DOHH2 (cell line): ENCODE data around the gene SORL1.

Source experiments
- H3F3A ChIP-seq: fragments of 200-600 bp; sonication (generic), shearing (Covaris generic); 2 replicates; pipeline ENCODE4 v1.6.0; 2016; ENCODE audit warnings: antibody characterized with exemption, mild to moderate bottlenecking; ENCODE audit not compliant: control insufficient read depth, insufficient read depth
- H3K27ac ChIP-seq: fragments of 200-600 bp; sonication (generic); 2 replicates; pipeline ENCODE4 v1.5.1; 2014; ENCODE audit warnings: low read depth, mild to moderate bottlenecking, low read length, moderate library complexity
- H3K27me3 ChIP-seq: fragments of 200-600 bp; sonication (generic); 2 replicates; pipeline ENCODE4 v1.6.1; 2014; ENCODE audit warnings: mild to moderate bottlenecking, low read length, mixed read lengths; ENCODE audit not compliant: control insufficient read depth
- H3K36me3 ChIP-seq: fragments of 200-600 bp; sonication (generic); 2 replicates; pipeline ENCODE4 v1.6.1; 2014; ENCODE audit warnings: mild to moderate bottlenecking, low read length, moderate library complexity, mixed read lengths; ENCODE audit not compliant: control insufficient read depth
- H3K4me1 ChIP-seq: fragments of 200-600 bp; sonication (generic); 2 replicates; pipeline ENCODE4 v1.6.1; 2014; ENCODE audit warnings: mild to moderate bottlenecking, low read length, mixed read lengths; ENCODE audit not compliant: control insufficient read depth
- H3K4me2 ChIP-seq: fragments of 200-600 bp; sonication (generic); 2 replicates; pipeline ENCODE4 v1.6.0; 2014; ENCODE audit warnings: mild to moderate bottlenecking, low read length, moderate library complexity
- H3K4me3 ChIP-seq: fragments of 200-600 bp; sonication (generic); 2 replicates; pipeline ENCODE4 v1.5.1; 2014; ENCODE audit warnings: mild to moderate bottlenecking, low read length, mixed read lengths
- H3K79me2 ChIP-seq: fragments of 200-600 bp; sonication (generic); 2 replicates; pipeline ENCODE4 v1.6.1; 2014; ENCODE audit warnings: mild to moderate bottlenecking, low read length, mixed read lengths; ENCODE audit not compliant: control insufficient read depth
- H3K9me2 ChIP-seq: fragments of 200-600 bp; sonication (generic); replicated peaks from 2 replicates; pipeline ENCODE4 v1.6.1; 2014; ENCODE audit warnings: mild to moderate bottlenecking, low read length, mixed read lengths; ENCODE audit not compliant: control insufficient read depth
- H3K9me3 ChIP-seq: fragments of 200-600 bp; sonication (generic); 2 replicates; pipeline ENCODE4 v1.6.1; 2014; ENCODE audit warnings: antibody characterized with exemption, low read length, mixed read lengths; ENCODE audit not compliant: control insufficient read depth, insufficient read depth
- H4K20me1 ChIP-seq: fragments of 200-600 bp; sonication (generic); 2 replicates; pipeline ENCODE4 v1.6.0; 2014; ENCODE audit warnings: low read depth, mild to moderate bottlenecking, antibody characterized with exemption, low read length, moderate library complexity; ENCODE audit not compliant: control insufficient read depth, insufficient read depth
- CTCF ChIP-seq: fragments of 200-600 bp; sonication (generic); IDR thresholded peaks from one replicate; pipeline ENCODE4 v1.5.1; 2014; ENCODE audit warnings: antibody characterized with exemption, mild to moderate bottlenecking, low read depth, low read length; ENCODE audit not compliant: poor library complexity, severe bottlenecking
- EZH2phosphoT487 ChIP-seq: fragments of 200-600 bp; sonication (generic); IDR thresholded peaks from 2 replicates; pipeline ENCODE4 v1.6.1; 2017; ENCODE audit warnings: borderline replicate concordance, mild to moderate bottlenecking, antibody characterized with exemption, low read length, moderate library complexity, mixed read lengths

SORL1 gene

GRCh38 chr11:121547574-121547973 is 95.5 kb downstream of the SORL1 start:
- Histone ChIP-seq H4K20me1 (no peaks in the 10 kb centered on the region), H3K9me2 (no peaks in the 10 kb centered on the region), H3K27me3 (no peaks in the 10 kb centered on the region), H3F3A (no peaks in the 10 kb centered on the region; the same call in 1 of the 2 replicates), H3K4me2 (no peak overlapping the region), H3K4me1 (peaks cover 23% of the 10 kb centered on the region), H3K4me3 (no peak overlapping the region), H3K9me3 (no peaks in the 10 kb centered on the region), H3K27ac (no peak overlapping the region), H3K36me3 (peaks cover 95% of the 10 kb centered on the region), H3K79me2 (peaks cover 41% of the 10 kb centered on the region)
- no peak for TF ChIP-seq EZH2phosphoT487
- no peak for TF ChIP-seq CTCF

- no peak overlapping the region for H3K27ac ChIP-seq
- H3K9me3 ChIP-seq: no peaks in the 10 kb centered on the region
- no peak overlapping the region for H3K4me3 ChIP-seq
- H3K4me2 ChIP-seq: no peak overlapping the region
- no peaks in the 10 kb centered on the region for H3K9me2 ChIP-seq
- peaks cover 2% of the 10 kb centered on the region; the same call in 1 of the 2 replicates for H3F3A ChIP-seq
- no peaks in the 10 kb centered on the region; the same call in 1 of the 2 replicates for H3K4me1 ChIP-seq
- peaks cover 20% of the 10 kb centered on the region for H3K79me2 ChIP-seq
- TF ChIP-seq CTCF (no peak), EZH2phosphoT487 (no peak)
- no peaks in the 10 kb centered on the region for H4K20me1 ChIP-seq
- no peaks in the 10 kb centered on the region for H3K27me3 ChIP-seq
- H3K36me3 ChIP-seq: peaks cover 99% of the 10 kb centered on the region
Observed at GRCh38 chr11:121550247-121551030, 98.3 kb downstream of the SORL1 start.

DNA sequence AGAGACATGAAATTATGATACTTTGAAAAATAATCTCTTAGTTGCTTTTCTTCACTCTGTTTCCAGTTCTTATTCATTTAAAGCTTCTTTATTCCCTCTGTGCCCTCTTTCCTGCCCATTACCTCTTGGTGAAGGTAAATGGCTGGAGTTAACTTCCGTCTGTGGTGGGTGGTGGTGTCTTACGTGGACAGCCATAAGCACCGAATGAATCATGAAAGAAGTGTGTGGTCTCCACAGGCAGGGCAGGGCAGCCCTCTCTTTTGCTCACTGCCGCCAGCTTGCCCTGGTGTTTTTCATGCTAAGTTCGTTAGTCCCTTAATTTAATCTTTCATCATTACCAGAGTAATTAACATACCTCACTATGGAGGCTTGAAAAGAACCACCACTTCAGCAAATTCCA is 99.3 kb downstream of the SORL1 start:
- Histone ChIP-seq H4K20me1 (no peaks in the 10 kb centered on the region), H3K4me3 (no peak overlapping the region), H3K36me3 (peaks cover 98% of the 10 kb centered on the region), H3K27me3 (no peaks in the 10 kb centered on the region), H3K9me3 (no peaks in the 10 kb centered on the region), H3K4me1 (no peaks in the 10 kb centered on the region), H3K4me2 (no peak overlapping the region), H3K9me2 (no peaks in the 10 kb centered on the region), H3K79me2 (peaks cover 10% of the 10 kb centered on the region), H3F3A (peaks cover 2% of the 10 kb centered on the region; the same call in 1 of the 2 replicates), H3K27ac (no peak overlapping the region)
- TF ChIP-seq CTCF (no peak), EZH2phosphoT487 (no peak)
